NCI-H82 (cell line): Measurements from ENCODE around the gene SLC9A9.

Source experiments
- DNase-seq: peaks from one replicate; lab custom pipeline; 2025; lab: John Stamatoyannopoulos, UW

Gene SLC9A9

DNA sequence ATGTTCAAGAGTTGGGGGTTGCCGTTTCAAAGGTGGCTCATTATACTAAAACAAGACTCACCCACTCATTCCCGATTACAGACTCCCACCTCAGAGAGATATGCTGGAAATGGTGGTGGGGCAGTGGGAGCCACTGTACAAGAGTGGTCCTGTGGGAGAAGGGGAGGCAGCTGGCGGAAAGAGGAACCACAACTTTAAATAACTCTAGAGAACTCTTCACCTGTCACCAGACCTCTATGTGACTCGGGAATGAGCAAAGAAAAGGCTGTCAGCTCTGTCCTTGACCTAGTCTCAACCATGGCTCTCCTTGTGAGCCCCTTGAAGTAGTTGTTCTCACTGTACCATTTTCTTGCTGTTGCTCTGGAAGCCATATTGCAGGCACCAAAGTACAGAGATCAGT, 434.9 kb downstream of the SLC9A9 start:
- DNase-seq: no peak

GRCh38 chr3:143412084-143412483, 436.2 kb downstream of the SLC9A9 start:
- no peak for DNase-seq

DNA sequence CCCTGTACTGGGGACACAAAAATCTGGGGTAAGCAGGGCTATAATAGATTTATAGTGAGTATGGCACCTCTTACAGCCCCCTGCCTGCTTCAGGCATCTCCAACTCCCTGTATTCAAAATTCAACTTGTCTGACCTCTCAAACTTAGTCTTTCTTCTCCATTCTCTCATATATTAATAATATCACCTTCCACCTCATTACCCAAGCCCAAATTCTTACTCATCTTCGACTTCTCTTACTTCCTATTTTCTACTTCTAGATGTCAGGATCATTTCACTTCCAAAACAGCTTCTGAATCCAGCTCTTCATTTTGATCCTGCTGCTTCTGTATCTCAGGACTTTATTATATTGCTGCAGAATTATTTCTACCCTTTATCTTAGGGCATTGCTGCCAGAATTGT, 438.0 kb downstream of the SLC9A9 start:
- no peak for DNase-seq

DNA sequence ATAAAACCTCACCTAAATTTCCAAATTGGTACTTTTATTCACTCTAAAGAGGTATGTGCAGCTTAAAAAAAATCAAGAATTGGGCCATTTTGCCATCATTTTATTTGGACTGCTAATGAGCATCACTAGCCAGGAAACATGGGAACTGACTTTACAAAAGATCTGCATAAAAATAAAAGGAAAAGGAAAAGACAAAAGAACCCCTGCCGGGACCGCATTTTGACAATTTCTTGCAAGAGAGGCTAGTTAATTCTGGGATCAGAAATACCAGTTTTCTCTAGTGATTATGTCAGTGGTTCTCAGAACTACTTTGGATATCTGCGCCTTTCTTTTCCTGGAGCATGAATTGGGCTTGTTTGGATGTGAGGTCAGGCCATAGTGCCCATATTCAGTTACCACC, 439.5 kb downstream of the SLC9A9 start:
- DNase-seq: no peak

- no peak for DNase-seq
Observed at GRCh38 chr3:143402602-143403001, 445.7 kb downstream of the SLC9A9 start.

DNA sequence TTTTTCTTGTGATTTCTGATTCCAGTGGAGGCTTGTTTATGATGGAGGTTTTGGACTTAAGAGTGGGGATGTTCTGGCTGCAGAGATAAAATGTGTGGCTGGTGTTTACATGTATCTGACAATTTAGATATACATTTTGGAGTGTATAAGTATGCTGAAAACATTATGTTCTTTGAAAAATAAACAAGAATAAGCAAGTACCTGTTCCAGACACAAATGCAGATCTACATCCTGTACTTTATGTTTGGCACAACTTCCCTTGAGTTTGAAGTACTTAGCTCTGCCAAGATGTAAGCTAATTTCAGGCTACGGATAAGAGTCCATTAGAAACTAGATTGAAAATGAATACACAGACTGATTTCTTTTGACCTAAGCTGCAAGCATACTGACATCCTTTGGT, 451.5 kb downstream of the SLC9A9 start:
- DNase-seq: no peak

- DNase-seq: no peak
Observed at GRCh38 chr3:143389388-143389787, 458.9 kb downstream of the SLC9A9 start.

GRCh38 chr3:143387425-143387824, 460.8 kb downstream of the SLC9A9 start:
- no peak for DNase-seq

- DNase-seq: peak; percentile 21
Observed at GRCh38 chr3:143384076-143384475, 464.2 kb downstream of the SLC9A9 start.

DNA sequence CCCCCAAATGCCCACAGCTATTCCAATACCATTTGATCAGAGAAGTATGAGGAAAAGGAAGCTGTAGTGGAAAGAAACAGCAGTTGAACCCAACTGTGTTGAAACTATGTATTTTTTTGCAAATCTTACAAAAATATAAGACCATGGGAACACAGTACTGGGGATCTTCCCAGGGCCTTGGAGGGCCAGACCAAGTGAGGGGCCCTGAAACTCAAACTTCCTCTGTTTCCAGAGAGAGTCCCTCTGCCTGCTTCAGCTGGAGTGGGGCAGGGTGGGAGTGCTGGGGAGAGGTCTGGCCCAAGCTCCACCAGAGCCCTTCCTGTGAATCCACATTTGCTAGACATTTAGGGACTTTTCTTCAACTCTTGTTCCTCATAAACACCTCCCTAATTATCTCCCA, 464.8 kb downstream of the SLC9A9 start:
- no peak for DNase-seq

- DNase-seq: no peak
Observed at GRCh38 chr3:143382816-143383215, 465.5 kb downstream of the SLC9A9 start.

- no peak for DNase-seq
Observed at GRCh38 chr3:143380449-143380848, 467.8 kb downstream of the SLC9A9 start.

DNA sequence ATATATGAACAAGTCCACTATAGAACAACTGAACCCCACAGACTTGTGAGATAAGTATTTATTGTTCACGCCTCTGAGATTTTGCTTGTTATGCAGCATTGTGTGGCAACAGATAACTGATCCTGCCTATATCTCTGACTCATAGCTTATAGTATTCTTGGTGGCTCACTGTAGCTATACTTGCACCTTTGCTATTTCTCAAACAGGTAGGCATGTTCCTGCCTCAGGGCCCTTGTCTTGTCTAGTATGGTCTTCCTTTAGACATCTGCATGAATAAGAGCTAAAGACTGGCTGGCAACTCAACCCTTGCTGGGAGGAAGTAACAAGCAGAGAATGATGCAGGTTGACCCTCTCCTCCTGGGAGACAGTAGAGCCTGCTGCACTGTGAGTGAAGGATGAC, 472.6 kb downstream of the SLC9A9 start:
- DNase-seq: no peak

DNA sequence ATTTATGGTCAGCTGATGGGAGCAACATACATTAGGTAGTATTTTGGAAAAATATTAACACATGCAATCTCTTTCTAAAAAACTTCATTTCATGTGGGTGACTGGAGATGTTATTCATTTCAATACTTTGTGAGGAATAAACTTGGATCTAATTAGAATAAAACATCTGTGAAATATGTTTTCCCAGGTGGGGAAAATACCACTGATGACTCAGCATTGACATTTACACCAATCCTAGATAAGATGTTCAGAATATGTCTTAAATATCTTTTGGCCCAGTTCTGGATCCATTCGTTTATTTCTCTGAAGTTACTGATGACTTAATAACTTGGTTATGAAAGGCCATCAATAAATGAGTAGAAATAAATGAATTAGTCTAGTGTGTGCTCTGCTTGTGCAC, 481.1 kb downstream of the SLC9A9 start:
- DNase-seq: no peak

DNA sequence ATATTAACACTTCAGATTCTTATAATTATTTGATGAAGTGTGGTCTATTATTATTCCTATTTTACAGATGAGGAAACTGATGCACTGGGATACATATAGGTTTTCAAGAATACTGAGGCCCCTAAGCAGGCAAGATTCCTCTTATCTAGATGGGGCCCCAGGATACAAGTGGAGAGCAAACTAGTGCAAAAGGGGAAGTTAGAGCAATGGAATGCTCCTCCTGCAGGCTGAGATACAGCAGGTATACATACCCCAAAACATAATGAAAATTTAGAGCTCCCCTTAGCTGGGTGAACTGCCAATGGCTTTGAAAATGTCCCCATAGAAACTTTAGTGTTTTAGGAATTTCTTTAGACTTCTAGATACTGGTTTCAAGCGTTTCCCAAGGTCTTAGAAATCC, 481.6 kb downstream of the SLC9A9 start:
- DNase-seq: no peak

GRCh38 chr3:143363949-143364348, 484.3 kb downstream of the SLC9A9 start:
- no peak for DNase-seq

DNA sequence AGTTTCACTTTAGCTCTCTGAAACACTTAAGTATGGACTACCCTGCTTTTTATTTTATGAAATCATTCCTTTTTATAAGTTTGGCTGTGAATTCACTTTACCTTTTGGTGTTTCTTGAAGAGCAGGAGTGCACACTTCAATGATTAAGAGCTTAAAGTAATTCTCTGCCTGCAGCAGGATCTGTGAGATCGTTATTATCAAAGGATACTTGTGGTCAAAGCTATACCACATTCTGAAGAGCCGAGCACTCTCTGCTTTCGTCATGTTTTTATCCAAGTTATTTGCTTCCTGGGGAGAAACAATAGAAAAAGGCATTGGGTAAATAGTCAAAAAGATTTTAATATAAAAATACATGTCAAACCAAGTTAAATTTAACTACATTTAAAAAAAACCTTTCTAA, 485.0 kb downstream of the SLC9A9 start:
- peak; percentile 46 for DNase-seq

- peak; percentile 45 for DNase-seq
Observed at GRCh38 chr3:143362115-143362991, 485.9 kb downstream of the SLC9A9 start.

- DNase-seq: no peak
Observed at GRCh38 chr3:143361589-143361988, 486.7 kb downstream of the SLC9A9 start.

DNA sequence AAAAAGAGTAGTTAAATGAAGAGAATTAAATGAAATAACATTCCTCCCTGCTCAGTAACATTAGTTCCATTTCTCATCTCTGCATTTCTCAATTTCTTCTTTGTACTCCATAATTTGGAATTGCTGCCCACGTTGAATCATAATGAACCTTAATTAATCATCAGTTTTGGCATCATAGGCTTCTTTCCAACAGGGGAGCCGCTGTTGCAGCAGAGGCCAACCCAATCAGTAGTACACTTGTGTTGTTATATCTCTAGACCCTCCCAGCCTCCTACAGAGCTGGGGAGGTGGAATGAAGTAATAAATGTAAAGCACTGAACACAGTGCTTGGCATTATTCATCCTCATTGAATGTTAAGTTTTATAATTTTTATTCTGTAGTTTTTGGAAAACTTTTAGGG, 488.0 kb downstream of the SLC9A9 start:
- no peak for DNase-seq

DNA sequence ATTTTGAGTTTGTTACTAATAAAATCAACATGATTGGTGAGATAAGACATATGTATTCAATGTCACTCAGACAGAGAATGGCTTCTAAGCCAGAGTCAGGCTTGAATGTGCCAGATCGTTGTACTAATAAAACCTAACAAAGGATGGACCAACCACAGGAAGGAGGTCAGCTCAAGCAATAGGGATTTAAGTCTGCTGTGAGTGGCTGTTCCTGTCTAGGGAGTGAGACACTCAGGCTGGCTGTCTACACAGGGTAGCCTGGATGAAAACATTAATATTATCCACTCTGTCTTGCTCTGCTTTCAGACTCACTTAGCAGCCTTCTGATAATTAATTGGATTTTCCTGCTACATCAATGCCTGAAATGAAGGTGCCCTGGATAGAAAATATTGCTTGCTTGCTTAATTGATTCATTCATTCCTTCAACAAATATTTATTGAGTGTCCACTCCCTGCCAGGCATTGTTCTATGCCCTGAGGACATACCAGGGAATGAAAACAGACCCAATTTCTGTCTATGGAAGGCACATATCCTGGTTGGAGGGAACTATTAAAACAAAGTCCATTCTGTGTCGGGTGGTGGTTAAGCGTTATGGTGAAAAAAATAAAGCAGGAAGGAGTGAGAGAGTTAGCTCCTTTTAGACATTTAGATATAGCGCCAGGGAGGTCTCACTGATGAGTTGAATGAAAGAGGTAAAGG, 489.3 kb downstream of the SLC9A9 start:
- DNase-seq: no peak

- no peak for DNase-seq
Observed at GRCh38 chr3:143358155-143358792, 490.0 kb downstream of the SLC9A9 start.

DNA sequence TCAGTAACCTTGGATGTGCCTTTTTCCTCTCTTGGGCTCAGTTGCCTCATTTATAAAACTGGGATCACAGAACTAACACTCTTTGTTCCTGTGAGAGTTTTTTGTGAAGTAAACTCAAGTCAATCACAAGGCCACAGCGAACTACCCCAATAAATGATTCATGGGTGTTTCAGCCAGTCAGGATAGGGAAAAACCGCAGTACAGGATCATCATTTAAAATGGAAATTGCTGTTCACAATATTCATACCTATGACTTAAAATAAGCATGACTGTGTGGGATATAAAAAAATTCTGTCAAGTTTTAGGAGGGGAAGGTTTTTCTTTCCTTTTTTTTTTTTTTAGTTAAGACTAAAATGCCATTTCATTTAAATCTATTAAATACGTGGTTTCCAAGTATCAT, 490.6 kb downstream of the SLC9A9 start:
- no peak for DNase-seq
